HG02885 (cell line): ENCODE results near the gene ZNF587.
"Not testable (repeated sequence)": the region's sequence is repeated elsewhere in the genome, so short reads cannot be mapped to it uniquely, and the experiment has no call there.

Experiments used
- ATAC-seq: cut with Tn5 transposase; IDR thresholded peaks from one replicate; pipeline ENCODE4 v1.9.1; 2021; ENCODE audit warnings: mild to moderate bottlenecking; ENCODE audit not compliant: unreplicated experiment, poor library complexity

The ZNF587 gene

GRCh38 chr19:57873883-57874799 is 24.5 kb downstream of the ZNF587 start:
- not testable (repeated sequence) for ATAC-seq

GRCh38 chr19:57886046-57886445 is 36.4 kb downstream of the ZNF587 start:
- ATAC-seq = no peak

DNA sequence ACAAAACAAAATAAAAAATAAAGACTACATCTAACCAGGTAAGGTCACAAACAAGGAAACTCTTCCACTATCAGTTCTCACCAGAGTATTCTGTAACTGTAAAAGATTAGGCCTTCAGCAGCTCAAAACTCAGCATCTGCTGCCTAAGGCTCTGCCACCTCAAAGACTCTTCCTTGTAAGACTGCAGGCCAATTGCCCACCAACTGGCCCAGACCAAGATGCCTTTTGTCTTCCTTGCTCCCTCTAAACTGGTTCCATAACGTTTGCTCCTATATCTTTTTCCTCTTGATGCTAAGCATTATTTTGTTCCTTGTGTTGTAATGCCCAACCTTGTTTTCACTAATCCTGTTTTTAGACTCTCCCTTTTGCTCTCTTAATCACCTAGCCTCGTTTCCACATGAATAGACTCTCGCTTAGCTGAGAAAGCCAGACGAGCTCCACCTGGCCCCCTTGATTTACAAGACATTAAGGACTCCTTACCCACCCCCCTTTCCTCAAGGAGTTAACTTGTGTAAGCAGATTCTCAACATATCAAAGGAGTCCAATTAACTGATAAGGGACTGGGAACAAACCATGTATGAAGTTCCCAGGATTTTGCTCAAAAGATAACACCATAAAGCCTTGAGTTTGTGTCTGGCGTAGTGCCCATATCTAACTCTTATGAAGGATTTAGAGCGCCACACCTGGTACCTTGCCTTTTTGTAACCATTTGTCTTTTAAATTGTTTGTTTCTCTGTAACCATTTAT is 37.7 kb downstream of the ZNF587 start:
- no peak for ATAC-seq

DNA sequence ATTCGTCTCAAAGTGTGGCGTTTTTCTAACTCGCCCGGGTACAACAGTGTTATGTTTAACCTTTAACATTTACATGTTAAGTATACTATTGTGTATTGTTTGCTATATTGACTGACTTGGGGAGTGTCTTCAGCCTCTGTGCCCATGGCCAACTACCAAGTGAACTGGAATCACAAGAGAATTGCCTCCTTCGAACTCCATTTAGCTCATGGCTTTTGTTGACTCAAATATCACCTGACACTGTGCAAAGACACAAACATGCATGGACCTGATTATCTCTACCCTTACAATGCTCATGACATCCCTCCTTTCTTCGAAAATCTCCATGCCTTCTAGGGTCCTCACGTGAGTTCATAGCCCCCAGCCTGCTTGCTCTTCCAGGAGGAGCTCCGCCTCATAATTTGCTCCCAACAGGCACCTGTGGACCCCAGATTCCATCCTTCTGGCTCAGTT is 38.5 kb downstream of the ZNF587 start:
- no peak for ATAC-seq

- peak; percentile 81 for ATAC-seq
Observed at GRCh38 chr19:57888560-57889231, 39.0 kb downstream of the ZNF587 start, which contains the start of gene ZNF814. TSS of gene ZNF814 (minus strand) at chr19:57889037. CDS start at chr19:57888802, 235 bp downstream.

DNA sequence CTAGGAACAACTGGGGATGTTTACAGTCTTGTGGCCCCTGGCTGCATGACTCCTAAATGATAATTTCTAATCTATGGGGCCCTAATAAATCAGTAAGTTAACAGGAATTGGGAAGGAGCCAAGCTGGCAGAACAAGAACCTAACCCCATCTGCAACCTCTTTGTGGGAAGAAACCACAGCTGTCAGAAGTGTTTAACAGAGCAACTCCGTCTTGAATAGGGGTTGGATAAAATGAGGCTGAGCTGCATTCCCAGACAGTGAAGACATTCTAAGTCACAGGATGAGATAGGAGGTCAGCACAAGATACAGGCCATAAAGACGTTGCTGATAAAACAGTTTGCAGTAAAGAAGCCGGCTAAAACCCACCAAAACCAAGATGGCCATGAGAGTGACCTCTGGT is 41.0 kb downstream of the ZNF587 start:
- ATAC-seq = not testable (repeated sequence)

DNA sequence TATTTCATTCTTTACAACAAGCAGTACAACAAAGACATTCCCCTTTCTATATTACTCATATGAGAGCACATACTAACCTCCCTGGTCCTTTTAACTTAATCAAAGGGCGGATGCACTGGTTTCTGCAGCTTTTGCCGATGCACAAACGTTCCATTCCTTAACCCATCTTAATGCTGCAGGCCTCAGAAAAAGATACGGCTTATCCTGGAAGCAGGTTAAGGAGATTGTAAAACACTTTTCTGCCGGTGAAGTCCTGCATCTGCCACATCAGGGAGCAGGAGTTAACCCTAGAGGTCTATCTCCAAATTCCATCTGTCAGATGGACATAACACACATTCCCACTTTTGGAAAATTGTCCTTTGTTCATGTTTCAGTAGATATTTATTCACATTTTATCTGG is 50.7 kb downstream of the ZNF587 start:
- no peak for ATAC-seq

GRCh38 chr19:57903618-57904184 is 54.0 kb downstream of the ZNF587 start:
- ATAC-seq = no peak

- no peak for ATAC-seq
Observed at GRCh38 chr19:57905258-57905657, 55.6 kb downstream of the ZNF587 start.

DNA sequence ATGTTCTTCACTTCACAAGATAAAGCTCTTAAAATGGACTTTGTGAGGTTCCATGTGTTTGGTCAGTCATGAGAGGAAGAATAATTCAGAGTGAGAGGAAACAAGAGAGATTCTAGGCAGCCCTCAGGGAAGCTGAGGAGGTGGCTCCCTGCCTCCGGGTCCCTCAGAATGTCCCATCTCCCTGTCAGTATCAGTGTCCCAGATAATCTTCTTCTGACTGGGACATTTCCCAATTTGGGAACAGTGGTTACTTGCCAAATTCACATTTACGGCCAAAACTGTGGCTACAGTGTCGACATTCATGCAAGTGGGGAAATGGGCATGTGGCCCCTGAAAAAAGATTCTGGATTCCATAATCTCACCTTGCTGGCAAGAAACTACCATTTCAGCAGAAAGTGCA is 57.7 kb downstream of the ZNF587 start:
- ATAC-seq = no peak

DNA sequence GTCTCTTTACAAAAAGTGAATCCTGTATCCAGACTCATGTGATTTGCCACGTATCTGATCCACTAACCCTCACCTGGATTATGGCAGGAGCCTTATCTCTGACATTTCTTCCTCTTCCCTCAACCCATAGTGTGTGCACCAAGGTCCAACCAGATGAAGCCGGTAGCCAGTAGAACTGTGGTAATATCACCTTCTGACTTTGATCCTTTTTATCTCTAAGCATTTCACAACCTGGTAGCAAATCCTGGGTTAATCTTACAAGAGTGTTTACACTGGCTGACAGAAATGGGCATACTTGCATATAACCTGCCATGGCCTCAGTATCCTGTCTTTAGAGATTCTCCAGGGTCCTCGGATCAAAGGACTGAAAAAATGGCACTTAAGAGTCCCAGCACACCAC is 64.9 kb downstream of the ZNF587 start:
- no peak for ATAC-seq
